ENCODE results near the gene LHFPL3. TPM values are rescaled to one million over a fixed set of nuclear protein-coding genes. Genes with fewer than 3 reads are reported as not detected.

The LHFPL3 gene
- total RNA-seq, 4 donors from 2014 or later = 0.83 TPM; not detected in 3

DNA sequence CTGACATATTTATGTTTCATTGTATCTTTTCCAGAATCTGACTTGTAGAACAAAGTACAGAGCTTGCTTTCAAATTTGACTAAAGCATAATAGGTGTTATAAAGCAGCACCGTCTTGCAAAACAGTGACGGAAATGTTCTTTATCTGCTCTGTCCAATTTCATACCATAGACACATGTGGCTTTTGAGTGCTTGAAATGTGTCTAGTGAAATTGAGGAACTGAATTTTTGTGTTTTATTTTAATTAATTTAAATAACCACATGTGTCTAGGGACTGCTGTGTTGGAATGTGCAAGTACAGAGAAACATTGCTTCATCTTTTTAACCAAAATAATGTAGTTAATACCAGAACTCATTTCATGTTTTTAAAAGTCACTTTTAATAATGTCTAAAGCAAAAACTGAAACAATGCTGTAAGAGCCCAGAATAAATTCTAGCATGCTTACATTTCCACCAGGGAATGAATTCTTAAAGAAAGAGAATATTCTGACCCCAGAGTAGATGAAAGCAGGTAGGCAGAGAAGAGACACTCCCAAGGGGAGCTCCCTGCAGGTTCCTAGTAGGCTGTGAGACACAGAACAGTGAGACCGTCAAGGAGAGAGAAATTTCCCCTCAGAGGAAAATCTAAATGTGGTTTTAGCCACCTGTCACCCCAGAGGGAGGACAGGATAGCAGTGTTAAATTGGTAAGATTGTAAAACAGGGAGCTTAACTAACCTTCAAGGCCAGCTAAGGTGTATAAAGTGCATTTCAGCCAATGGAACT is 510.3 kb downstream of the LHFPL3 start:
- no peaks in the 10 kb centered on the region for H3K27me3 ChIP-seq
- DNase-seq = no peak
- intact Hi-C loops (cut with DNase I; ENCODE audit: low total_unique reads) = no loop called here
- H3K4me3 ChIP-seq = no peak overlapping the region
- H3K27ac ChIP-seq = no peak overlapping the region
- H3K36me3 ChIP-seq = no peaks in the 10 kb centered on the region
- H3K4me1 ChIP-seq = no peaks in the 10 kb centered on the region
- H3K9me3 ChIP-seq = no peaks in the 10 kb centered on the region
- TF ChIP-seq, protein P1, sequence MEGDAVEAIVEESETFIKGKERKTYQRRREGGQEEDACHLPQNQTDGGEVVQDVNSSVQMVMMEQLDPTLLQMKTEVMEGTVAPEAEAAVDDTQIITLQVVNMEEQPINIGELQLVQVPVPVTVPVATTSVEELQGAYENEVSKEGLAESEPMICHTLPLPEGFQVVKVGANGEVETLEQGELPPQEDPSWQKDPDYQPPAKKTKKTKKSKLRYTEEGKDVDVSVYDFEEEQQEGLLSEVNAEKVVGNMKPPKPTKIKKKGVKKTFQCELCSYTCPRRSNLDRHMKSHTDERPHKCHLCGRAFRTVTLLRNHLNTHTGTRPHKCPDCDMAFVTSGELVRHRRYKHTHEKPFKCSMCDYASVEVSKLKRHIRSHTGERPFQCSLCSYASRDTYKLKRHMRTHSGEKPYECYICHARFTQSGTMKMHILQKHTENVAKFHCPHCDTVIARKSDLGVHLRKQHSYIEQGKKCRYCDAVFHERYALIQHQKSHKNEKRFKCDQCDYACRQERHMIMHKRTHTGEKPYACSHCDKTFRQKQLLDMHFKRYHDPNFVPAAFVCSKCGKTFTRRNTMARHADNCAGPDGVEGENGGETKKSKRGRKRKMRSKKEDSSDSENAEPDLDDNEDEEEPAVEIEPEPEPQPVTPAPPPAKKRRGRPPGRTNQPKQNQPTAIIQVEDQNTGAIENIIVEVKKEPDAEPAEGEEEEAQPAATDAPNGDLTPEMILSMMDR (IDR thresholded peaks at IDR 0.05) = no peak
- no peak for TF ChIP-seq POLR2A (IDR thresholded peaks at IDR 0.05)

DNA sequence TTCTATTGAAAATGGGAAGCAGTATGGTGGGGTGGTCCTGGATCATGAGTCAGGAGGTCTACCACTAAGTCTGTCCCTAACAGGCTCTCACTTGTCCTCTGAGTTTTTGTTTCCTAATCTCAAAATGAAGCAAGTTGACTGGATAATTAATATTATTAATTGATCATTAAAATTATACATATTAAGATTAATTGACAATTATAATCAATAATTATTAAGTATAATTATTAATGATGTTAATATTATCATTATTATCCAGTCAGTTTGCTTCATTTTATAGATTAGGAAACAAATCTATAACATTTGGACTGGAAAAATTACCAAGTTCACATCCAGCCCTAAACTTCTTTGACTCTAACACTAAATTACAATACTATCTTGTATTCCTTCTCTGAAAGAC is 511.4 kb downstream of the LHFPL3 start:
- TF ChIP-seq POLR2A (IDR thresholded peaks at IDR 0.05) = no peak
- TF ChIP-seq, protein P1 (IDR thresholded peaks at IDR 0.05) = no peak
- no peak overlapping the region for H3K27ac ChIP-seq
- H3K27me3 ChIP-seq = no peaks in the 10 kb centered on the region

DNA sequence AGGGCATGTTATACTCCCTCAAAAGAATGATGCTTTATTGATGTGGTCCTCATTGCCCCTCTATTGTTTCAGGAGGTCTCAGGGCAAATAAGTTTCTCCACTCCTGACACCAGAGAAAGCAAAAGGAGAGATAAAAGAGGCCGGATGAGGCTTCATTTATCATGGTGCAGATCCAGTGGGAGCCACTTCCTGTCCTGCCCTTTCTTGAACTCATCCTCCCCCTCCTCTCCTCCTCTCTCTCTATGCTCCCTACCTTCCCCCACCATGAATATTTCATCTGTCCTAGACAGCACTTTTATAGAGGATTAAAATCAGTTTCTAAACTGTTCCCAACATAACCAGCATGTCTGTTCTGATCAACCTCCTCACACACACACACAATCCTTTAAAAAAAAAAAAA is 513.4 kb downstream of the LHFPL3 start:
- Histone ChIP-seq H3K27me3 (no peaks in the 10 kb centered on the region), H3K27ac (no peak overlapping the region), H3K36me3 (no peaks in the 10 kb centered on the region), H3K4me3 (no peak overlapping the region), H3K9me3 (no peaks in the 10 kb centered on the region), H3K4me1 (no peaks in the 10 kb centered on the region)
- intact Hi-C loops (cut with DNase I; ENCODE audit: low total_unique reads) = no loop called here
- no peak for TF ChIP-seq POLR2A (IDR thresholded peaks at IDR 0.05)
- TF ChIP-seq, protein P1 (IDR thresholded peaks at IDR 0.05) = no peak
- DNase-seq = no peak

More for the DNA sequence above, 511.4 kb downstream of the LHFPL3 start:
- no peaks in the 10 kb centered on the region for H3K9me3 ChIP-seq
- DNase-seq = no peak
- H3K36me3 ChIP-seq = no peaks in the 10 kb centered on the region
- H3K4me3 ChIP-seq = no peak overlapping the region
- intact Hi-C loops (cut with DNase I; ENCODE audit: low total_unique reads) = no loop called here
- H3K4me1 ChIP-seq = no peaks in the 10 kb centered on the region

DNA sequence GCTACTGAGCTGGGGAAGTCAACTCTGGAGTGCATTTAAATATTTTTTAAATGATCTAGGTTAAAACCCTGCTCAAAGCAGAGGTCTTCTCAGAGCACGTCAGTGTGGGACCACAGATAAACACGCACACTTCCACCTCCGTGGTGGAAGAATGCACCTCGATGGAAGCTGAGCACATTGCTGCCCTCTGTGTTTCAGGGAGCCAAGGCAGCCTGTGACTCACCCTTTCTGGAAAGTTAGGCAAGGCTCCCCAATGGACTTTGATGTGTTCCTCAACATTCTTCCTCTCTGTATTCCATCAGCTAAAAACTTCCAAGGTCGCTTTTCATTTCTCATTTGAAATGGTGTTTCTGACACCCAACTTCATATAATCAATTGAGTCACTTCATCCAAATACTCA is 514.8 kb downstream of the LHFPL3 start:
- no peak for TF ChIP-seq POLR2A (IDR thresholded peaks at IDR 0.05)
- TF ChIP-seq, protein P1 (IDR thresholded peaks at IDR 0.05) = no peak
- Histone ChIP-seq H3K9me3 (no peaks in the 10 kb centered on the region), H3K4me3 (no peak overlapping the region), H3K36me3 (no peaks in the 10 kb centered on the region), H3K27ac (no peak overlapping the region), H3K27me3 (no peaks in the 10 kb centered on the region), H3K4me1 (no peaks in the 10 kb centered on the region)
- no peak for DNase-seq
- intact Hi-C loops (cut with DNase I; ENCODE audit: low total_unique reads) = no loop called here

DNA sequence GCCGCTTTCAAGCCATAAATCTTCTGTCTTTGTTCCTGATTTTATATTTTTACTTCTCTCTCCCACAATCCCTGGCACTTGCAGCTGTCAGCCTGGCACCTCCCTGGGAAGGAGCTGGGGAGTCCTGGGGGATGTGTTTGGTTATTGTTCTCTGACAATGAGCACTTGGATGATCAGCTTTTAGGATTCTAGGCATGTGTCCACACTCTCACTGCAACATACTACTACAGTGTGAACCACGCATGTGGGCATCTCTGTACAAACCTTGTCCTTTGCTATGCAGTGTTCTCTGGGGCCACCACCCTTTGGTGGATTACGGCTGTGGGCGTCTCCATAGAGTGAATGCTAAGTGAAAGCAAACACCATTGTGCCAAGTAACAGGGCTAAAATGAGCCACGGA is 517.2 kb downstream of the LHFPL3 start:
- H3K27me3 ChIP-seq = no peaks in the 10 kb centered on the region
- DNase-seq = no peak
- H3K4me1 ChIP-seq = no peaks in the 10 kb centered on the region
- no peak for TF ChIP-seq POLR2A (IDR thresholded peaks at IDR 0.05)
- TF ChIP-seq, protein P1 (IDR thresholded peaks at IDR 0.05) = no peak
- no peak overlapping the region for H3K27ac ChIP-seq
- H3K4me3 ChIP-seq = no peak overlapping the region
- no peaks in the 10 kb centered on the region for H3K36me3 ChIP-seq
- intact Hi-C loops (cut with DNase I; ENCODE audit: low total_unique reads) = no loop called here
- no peaks in the 10 kb centered on the region for H3K9me3 ChIP-seq
